ENCODE data around the gene MECP2.

- TF ChIP-seq, protein P1, sequence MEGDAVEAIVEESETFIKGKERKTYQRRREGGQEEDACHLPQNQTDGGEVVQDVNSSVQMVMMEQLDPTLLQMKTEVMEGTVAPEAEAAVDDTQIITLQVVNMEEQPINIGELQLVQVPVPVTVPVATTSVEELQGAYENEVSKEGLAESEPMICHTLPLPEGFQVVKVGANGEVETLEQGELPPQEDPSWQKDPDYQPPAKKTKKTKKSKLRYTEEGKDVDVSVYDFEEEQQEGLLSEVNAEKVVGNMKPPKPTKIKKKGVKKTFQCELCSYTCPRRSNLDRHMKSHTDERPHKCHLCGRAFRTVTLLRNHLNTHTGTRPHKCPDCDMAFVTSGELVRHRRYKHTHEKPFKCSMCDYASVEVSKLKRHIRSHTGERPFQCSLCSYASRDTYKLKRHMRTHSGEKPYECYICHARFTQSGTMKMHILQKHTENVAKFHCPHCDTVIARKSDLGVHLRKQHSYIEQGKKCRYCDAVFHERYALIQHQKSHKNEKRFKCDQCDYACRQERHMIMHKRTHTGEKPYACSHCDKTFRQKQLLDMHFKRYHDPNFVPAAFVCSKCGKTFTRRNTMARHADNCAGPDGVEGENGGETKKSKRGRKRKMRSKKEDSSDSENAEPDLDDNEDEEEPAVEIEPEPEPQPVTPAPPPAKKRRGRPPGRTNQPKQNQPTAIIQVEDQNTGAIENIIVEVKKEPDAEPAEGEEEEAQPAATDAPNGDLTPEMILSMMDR (IDR thresholded peaks at IDR 0.05; ENCODE audit: insufficient read depth, low read length, poor library complexity, severe bottlenecking): no peak
- TF ChIP-seq EZH2phosphoT487 (conservative IDR thresholded peaks at IDR 0.05; ENCODE audit: low read length): no peak
Observed at GRCh38 chrX:154032653-154033052, 64.9 kb downstream of the MECP2 start.
